ENCODE measurements around the gene ADAMTS14. TPM values are rescaled to one million over a fixed set of nuclear protein-coding genes. Genes with fewer than 3 reads are reported as not detected.

ADAMTS14 gene
- total RNA-seq, 1 experiment from 2014 or later = 1.6 TPM

DNA sequence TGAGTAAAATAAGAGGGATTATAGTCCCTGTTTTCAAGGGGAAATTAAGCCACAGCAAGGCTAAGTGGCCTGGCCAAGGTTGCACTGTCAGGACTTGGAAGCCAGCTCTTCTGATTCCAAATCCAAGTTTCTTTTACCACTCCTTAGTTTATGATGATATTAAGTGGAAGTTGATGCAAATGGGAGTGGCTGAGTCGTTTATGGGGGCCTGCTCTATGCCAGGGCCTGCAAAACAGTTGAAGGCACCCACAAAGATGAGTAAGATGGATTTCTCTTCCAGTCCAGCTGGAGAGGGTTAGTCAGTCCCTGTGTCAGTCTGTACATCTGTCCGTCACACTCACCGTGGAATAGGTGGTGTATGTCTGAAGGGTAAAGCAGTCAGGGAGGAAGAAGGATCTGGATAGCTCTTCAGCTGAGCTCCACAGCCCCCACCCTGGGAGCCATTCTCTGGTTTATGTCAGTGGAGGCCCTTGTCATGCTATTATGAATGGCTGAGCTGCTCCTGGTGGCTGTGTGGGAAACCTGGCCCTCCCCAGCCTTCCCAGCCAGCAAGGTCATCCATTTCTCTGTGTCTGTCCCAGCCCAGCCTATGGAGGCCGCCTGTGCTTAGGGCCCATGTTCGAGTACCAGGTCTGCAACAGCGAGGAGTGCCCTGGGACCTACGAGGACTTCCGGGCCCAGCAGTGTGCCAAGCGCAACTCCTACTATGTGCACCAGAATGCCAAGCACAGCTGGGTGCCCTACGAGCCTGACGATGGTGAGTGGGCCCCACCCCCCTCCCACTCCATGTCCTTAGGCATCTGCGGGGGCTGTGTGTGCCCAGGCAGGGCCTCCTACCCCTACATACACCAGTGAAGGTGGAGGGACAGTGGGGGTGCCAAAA is 68.3 kb downstream of the ADAMTS14 start:
- H2BK12ac ChIP-seq (ENCODE audit: insufficient read length, low read depth, low read length) = no peak overlapping the region
- H2BK5ac ChIP-seq (ENCODE audit: insufficient read length, low read length) = no peak overlapping the region
- no peaks in the 10 kb centered on the region for H3K79me1 ChIP-seq (ENCODE audit: insufficient read depth, low read depth, low read length, poor library complexity, severe bottlenecking)
- no peak overlapping the region for H3K14ac ChIP-seq (ENCODE audit: insufficient read depth, low read length)
- no peak overlapping the region for H4K8ac ChIP-seq (replicated peaks; ENCODE audit: insufficient read length, low read depth, low read length)
- no peak overlapping the region for H3K23ac ChIP-seq (ENCODE audit: insufficient read length, low read depth, low read length)
- H3K36me3 Mint-ChIP-seq (ENCODE audit: insufficient read depth in 1 of 3, low read depth in 3 of 3) = peaks cover 0 to 6% (median 0%) of the 10 kb centered on the region in 3 experiments; a peak in 2 of 7 replicates
- no peak overlapping the region for H3K9ac ChIP-seq (ENCODE audit: extremely low read depth, insufficient read length, low read length)
- H3K9me3 Mint-ChIP-seq = no peaks in the 10 kb centered on the region
- no peak for DNase-seq
- H3K27me3 Mint-ChIP-seq (ENCODE audit: low read depth) = no peaks in the 10 kb centered on the region; the same call in 1 of the 2 replicates
- no peak overlapping the region for H3K27ac ChIP-seq (ENCODE audit: insufficient read length, low read depth, low read length)
- H3K27me3 ChIP-seq (ENCODE audit: insufficient read depth, low read length) = no peaks in the 10 kb centered on the region
- H3K27ac Mint-ChIP-seq = no peak overlapping the region; a peak in 1 of 7 replicates
- H3K79me2 ChIP-seq (ENCODE audit: insufficient read depth, low read length) = no peaks in the 10 kb centered on the region
- H3K18ac ChIP-seq (ENCODE audit: insufficient read length, low read depth, low read length) = no peak overlapping the region
- H2AK5ac ChIP-seq (ENCODE audit: insufficient read length, low read length) = no peak overlapping the region
- no peak overlapping the region for H3K4me3 Mint-ChIP-seq
- no peak overlapping the region for H3K4me2 ChIP-seq (ENCODE audit: insufficient read depth, insufficient read length, low read length)
- no peaks in the 10 kb centered on the region for H3K9me3 ChIP-seq (ENCODE audit: control insufficient read depth, low read depth, low read length)
- no peak overlapping the region for H3T11ph ChIP-seq (ENCODE audit: low read length)
- no CpG with 5 or more reads among the region's 12 CpGs for WGBS (ENCODE audit: extremely low coverage, insufficient read length, low lambda C conversion rate)
- H2BK120ac ChIP-seq (ENCODE audit: low read depth, low read length, poor library complexity, severe bottlenecking) = no peak overlapping the region
- H2AFZ ChIP-seq (ENCODE audit: low read length) = no peak overlapping the region
- H2BK15ac ChIP-seq (ENCODE audit: low read depth, low read length) = no peak overlapping the region
- H3K56ac ChIP-seq (ENCODE audit: insufficient read length, low read depth, low read length) = no peak overlapping the region
- no peak overlapping the region for H4K5ac ChIP-seq (ENCODE audit: insufficient read length, low read depth, low read length)
- no peaks in the 10 kb centered on the region for H3K4me1 ChIP-seq (ENCODE audit: insufficient read depth, low read length)
- H4K20me1 ChIP-seq (ENCODE audit: control insufficient read depth, insufficient read depth, insufficient read length) = no peaks in the 10 kb centered on the region
- no peak overlapping the region for H3K4ac ChIP-seq (ENCODE audit: low read depth, low read length)
- H3K4me1 Mint-ChIP-seq = peaks cover 11 to 12% of the 10 kb centered on the region in 2 experiments; a peak in 3 of 4 replicates
- H4K91ac ChIP-seq (ENCODE audit: insufficient read length, low read depth, low read length) = no peak overlapping the region
- TF ChIP-seq, protein P1, sequence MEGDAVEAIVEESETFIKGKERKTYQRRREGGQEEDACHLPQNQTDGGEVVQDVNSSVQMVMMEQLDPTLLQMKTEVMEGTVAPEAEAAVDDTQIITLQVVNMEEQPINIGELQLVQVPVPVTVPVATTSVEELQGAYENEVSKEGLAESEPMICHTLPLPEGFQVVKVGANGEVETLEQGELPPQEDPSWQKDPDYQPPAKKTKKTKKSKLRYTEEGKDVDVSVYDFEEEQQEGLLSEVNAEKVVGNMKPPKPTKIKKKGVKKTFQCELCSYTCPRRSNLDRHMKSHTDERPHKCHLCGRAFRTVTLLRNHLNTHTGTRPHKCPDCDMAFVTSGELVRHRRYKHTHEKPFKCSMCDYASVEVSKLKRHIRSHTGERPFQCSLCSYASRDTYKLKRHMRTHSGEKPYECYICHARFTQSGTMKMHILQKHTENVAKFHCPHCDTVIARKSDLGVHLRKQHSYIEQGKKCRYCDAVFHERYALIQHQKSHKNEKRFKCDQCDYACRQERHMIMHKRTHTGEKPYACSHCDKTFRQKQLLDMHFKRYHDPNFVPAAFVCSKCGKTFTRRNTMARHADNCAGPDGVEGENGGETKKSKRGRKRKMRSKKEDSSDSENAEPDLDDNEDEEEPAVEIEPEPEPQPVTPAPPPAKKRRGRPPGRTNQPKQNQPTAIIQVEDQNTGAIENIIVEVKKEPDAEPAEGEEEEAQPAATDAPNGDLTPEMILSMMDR (conservative IDR thresholded peaks at IDR 0.05) = no peak
- H3K23me2 ChIP-seq (ENCODE audit: insufficient read length, low read depth, low read length, poor library complexity, severe bottlenecking) = no peaks in the 10 kb centered on the region
- H2BK20ac ChIP-seq (ENCODE audit: low read depth, low read length, poor library complexity, severe bottlenecking) = no peak overlapping the region
